HG02943 (cell line): ENCODE measurements around the gene PYGL.
"Not testable (repeated sequence)": the region's sequence is repeated elsewhere in the genome, so short reads cannot be mapped to it uniquely, and the experiment has no call there.

Experiments used
- ATAC-seq: cut with Tn5 transposase; IDR thresholded peaks from one replicate; pipeline ENCODE4 v1.9.1; 2021; ENCODE audit warnings: mild to moderate bottlenecking, low read depth, moderate library complexity; ENCODE audit not compliant: unreplicated experiment

PYGL gene

GRCh38 chr14:50943943-50944646, at the start of gene PYGL:
Gene PYGL (minus strand): TSS chr14:50944483. CDS start chr14:50944403, 80 bp downstream.
- no peak for ATAC-seq

GRCh38 chr14:50985859-50986331, 41.6 kb upstream of the PYGL start:
- ATAC-seq = no peak

GRCh38 chr14:50985124-50985858, 41.0 kb upstream of the PYGL start:
- ATAC-seq = no peak

GRCh38 chr14:50984036-50984710, 39.9 kb upstream of the PYGL start:
- ATAC-seq = no peak

GRCh38 chr14:50979941-50980850, 35.9 kb upstream of the PYGL start:
- ATAC-seq = no peak

GRCh38 chr14:50978888-50979287, 34.6 kb upstream of the PYGL start:
- peak; percentile 91 for ATAC-seq

GRCh38 chr14:50978529-50978871, 34.2 kb upstream of the PYGL start:
- no peak for ATAC-seq

GRCh38 chr14:50977863-50978528, 33.7 kb upstream of the PYGL start:
- peak; percentile 55 for ATAC-seq

GRCh38 chr14:50974118-50974517, 29.8 kb upstream of the PYGL start:
- ATAC-seq = no peak

- ATAC-seq = no peak
Measured at GRCh38 chr14:50972734-50973133, 28.5 kb upstream of the PYGL start.

- ATAC-seq = no peak
Measured at GRCh38 chr14:50970886-50971781, 26.9 kb upstream of the PYGL start.

GRCh38 chr14:50967790-50968189, 23.5 kb upstream of the PYGL start:
- no peak for ATAC-seq

- no peak for ATAC-seq
Measured at GRCh38 chr14:50967103-50967502, 22.8 kb upstream of the PYGL start.

GRCh38 chr14:50964683-50965390, 20.6 kb upstream of the PYGL start:
- ATAC-seq = no peak

GRCh38 chr14:50963919-50964318, 19.6 kb upstream of the PYGL start:
- no peak for ATAC-seq

GRCh38 chr14:50961605-50962221, 17.4 kb upstream of the PYGL start:
- ATAC-seq = no peak

- ATAC-seq = no peak
Measured at GRCh38 chr14:50957296-50957695, 13.0 kb upstream of the PYGL start.

- ATAC-seq = not testable (repeated sequence)
Measured at GRCh38 chr14:50956421-50956820, 12.1 kb upstream of the PYGL start.
